GM21528 (cell line): ENCODE data around the gene TRPM2.

Experiments
- ATAC-seq: cut with Tn5 transposase; IDR thresholded peaks from one replicate; pipeline ENCODE4 v1.9.1; 2021; ENCODE audit warnings: mild to moderate bottlenecking, moderate library complexity; ENCODE audit not compliant: unreplicated experiment, low FRiP score

The TRPM2 gene

DNA sequence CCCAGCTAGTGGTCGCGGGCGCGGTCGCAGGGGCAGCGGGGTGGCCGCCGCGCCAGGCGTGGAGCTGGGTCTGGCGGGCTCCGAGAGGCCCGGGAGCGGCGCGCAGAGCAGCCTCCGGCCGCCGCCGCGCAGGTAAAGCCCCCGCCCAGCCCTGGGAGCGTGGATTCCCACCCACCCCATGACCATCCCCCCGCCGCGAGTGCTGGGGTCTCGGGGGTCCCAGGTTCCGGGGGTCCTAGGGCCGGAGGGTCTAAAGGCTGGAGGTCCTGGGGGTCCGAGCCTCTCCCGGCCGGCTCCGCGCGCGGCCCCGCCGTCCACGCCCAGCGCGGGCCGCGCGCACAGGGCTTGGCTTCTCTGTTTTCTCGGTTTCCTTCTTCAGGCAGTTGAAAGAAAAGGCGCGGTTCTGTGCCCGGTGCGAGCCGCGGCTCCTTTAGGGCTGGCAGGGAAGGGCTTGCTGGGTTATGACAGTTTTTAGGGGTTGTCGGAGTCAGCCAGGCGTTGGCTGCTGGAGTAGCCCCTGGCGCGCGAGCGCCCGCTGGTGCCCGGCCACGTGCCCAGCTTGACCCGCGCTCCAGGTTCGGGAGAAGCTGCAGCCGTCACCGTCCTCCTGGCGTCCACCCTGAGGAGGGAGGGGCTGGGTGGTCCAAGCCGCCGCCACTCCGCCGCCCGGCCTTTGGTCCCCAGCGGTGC lies 102.2 kb downstream of the TRPM2 start:
- ATAC-seq, result no peak

- no peak for ATAC-seq
Observed at GRCh38 chr21:44456214-44456914, 102.9 kb downstream of the TRPM2 start.

GRCh38 chr21:44456915-44457736 lies 103.7 kb downstream of the TRPM2 start:
- ATAC-seq, result no peak

GRCh38 chr21:44458971-44459711 lies 105.7 kb downstream of the TRPM2 start:
- ATAC-seq, result no peak

DNA sequence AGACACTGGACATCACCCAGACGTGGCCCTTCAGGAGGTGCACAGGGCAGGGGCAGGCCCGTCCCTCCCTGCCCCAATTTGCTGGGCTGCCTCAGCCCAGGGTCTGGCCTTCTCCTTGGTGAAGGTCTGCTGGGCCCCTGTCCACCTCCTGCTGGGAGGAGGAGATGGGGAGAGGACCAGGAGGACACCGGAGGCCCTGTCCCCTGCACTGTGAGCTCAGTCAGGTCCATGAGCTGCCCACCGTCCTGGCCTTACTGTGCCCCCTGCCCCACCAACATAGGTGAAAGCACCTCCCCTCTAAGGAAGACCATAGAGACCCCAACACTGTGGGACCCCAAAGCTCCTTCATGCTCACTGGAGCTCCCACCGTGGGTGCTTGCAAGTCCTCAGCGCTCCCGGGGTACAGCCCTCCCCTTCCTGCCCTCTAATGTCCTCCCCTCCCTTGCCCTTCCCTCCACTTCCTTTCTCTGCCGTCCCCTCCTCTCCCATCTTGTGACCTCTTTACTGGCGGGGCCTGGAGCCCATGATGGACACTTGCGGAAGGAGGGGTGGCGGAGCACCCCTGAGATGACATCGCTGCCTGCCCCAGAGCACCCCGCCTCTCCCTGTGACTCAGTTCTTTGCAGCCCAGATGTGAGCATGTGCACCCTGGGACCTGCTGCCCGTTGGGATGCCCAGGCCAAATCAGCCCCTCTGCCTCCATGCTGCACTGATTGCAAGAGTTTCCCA lies 106.5 kb downstream of the TRPM2 start:
- ATAC-seq, result no peak

DNA sequence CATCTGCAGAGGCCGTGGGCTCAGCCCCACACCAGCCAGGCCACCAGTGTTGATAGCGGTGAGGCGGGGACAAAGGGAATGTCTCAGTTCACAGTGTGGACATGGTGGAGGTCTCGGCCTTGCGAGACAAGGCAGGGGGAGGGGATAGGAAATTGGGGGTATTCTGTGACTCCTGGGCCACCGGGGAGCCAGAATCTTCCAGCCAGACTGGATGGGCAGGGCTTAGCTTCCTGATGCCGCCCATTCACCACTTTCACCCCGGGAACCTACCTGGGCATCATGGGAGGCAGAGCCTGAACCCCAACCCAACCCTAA lies 107.0 kb downstream of the TRPM2 start:
- ATAC-seq, result no peak

GRCh38 chr21:44461005-44461404 lies 107.6 kb downstream of the TRPM2 start:
- no peak for ATAC-seq

- ATAC-seq, result no peak
Observed at GRCh38 chr21:44461464-44462001, 108.1 kb downstream of the TRPM2 start.

GRCh38 chr21:44462086-44462833 lies 108.8 kb downstream of the TRPM2 start:
- no peak for ATAC-seq

GRCh38 chr21:44462834-44463200 lies 109.4 kb downstream of the TRPM2 start:
- no peak for ATAC-seq

- no peak for ATAC-seq
Observed at GRCh38 chr21:44463724-44464123, 110.3 kb downstream of the TRPM2 start.

DNA sequence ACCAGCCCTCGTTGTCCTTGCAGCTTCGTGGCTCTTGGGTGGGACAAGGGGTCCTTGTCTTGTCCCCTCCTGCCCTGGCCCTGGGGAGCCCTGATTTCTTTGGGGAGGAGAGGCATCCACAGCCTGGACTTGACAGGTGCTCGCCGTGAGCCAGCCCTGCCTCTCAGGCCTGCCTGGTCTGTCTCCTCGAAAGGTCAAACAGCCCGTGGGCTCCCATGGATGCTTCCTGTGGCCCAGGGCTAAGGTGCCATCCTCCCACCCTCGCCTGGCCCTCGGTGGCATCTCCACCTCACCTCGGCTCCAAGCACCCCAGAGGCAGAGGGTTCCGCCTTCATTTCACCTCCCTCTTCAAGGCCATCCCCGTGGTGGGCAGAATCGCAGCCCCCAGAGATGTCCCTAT lies 110.9 kb downstream of the TRPM2 start:
- ATAC-seq, result no peak

GRCh38 chr21:44466351-44466954 lies 113.0 kb downstream of the TRPM2 start:
- no peak for ATAC-seq

- no peak for ATAC-seq
Observed at GRCh38 chr21:44466996-44467858, 113.8 kb downstream of the TRPM2 start.

DNA sequence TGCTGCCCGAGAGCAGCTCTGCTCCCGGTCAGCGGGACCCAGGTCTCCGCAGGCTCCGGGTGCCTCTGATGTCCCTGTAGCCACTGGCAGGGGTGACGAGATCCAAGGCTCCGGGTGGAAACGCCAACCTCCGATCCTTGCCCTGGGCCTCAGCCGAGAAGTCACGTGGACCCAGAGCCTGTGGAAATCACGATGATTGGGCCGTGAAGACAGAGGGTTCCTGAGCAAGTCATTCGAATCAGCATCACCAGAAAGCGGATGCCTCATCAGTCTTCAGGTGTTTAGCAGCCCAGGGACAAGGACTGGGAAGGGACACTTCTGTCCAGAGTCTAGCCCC lies 114.4 kb downstream of the TRPM2 start:
- ATAC-seq, result no peak

DNA sequence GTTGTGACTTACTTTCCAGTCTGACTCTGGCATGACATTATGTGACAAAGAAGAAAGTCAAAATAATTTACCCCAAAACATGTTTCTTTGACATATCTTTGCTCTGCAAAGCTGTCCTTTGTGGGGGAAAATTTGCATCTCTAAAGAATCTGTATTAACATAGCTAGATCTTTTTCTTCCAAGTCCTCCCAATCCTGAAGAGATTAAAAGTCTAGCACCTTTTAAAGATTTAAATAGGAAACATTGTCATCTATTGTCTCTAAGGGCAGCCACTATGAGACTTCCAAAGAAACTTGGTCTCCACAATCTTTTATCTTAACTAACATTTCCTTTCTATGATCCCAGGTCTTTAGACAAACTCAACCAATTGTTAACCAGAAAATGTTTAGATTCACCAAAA lies 117.9 kb downstream of the TRPM2 start:
- ATAC-seq, result no peak

DNA sequence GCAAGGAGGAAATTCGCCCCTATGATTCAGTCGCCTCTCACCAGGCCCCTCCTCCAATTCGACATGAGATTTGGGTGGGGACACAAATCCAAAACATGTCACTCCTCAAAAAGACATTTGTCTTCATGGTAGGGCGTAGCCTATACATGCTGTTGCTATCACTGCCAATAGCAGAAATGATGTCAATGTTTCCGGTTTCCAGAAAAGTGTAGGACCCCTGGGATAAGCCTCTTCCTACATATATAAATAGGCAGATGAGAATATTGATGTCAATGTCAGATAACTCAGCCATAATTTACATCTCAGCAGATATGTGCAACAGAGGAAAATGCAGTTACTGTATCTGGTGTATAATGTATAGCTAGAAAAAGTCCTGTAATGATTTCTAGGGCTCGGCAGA lies 118.6 kb downstream of the TRPM2 start:
- no peak for ATAC-seq

- ATAC-seq, result no peak
Observed at GRCh38 chr21:44473915-44474555, 120.6 kb downstream of the TRPM2 start.
